Peyer's patch (tissue), 4 donors: ENCODE measurements around the gene AOPEP.

ENCODE experiments used
- POLR2A ChIP-seq, 2 donors: fragments of 450-650 bp; IDR thresholded peaks; one replicate each; pipeline ENCODE4 v1.5.1; 2017; ENCODE audit warnings: antibody characterized with exemption in 2 of 2, mild to moderate bottlenecking in 2 of 2, moderate library complexity in 2 of 2
- TF ChIP-seq, protein P1 (sequence below), 6 experiments: fragments of 450-650 bp in 4 of 6; fragments of 200-600 bp in 2 of 6; sonication (generic) in 1 of 6; IDR thresholded peaks; one replicate each; pipeline ENCODE4 v1.5.1; 2017 to 2019; ENCODE audit warnings: antibody characterized with exemption in 6 of 6, mild to moderate bottlenecking in 3 of 6, moderate library complexity in 1 of 6

DNA sequence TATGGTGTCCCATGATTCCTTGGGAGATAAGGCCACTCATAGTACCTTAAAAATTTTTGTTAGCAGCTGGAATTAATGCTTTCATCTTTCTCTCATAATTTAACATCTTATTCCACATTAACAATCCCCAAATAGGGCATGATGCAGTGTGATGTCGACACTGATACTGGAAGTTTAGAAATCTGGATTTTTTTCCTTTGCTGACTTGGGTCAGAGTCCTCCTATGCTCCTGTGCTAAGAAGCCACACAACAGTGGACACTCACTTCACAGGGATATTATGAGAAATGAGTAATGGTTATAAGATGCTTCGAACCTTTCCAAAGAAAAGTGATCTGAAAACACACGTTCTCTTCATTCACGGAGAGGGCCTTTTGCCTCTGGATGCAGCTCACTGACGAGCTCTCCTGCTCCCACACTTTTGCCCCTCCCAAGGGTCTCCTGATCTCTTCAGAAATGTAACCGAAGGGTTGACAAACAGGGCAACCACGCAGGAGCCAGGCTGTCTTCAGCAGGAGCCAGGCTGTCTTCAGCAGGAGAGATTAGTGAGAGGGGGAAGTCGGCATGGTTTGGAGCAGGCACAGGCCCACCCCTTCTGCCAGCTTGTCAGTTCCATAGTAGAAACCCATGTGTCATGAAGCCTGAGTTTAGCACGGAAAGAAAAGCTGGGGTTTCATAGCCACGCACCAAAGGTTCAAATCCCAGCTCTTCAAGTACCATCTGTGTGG lies 247.8 kb downstream of the AOPEP start:
- TF ChIP-seq, protein P1, sequence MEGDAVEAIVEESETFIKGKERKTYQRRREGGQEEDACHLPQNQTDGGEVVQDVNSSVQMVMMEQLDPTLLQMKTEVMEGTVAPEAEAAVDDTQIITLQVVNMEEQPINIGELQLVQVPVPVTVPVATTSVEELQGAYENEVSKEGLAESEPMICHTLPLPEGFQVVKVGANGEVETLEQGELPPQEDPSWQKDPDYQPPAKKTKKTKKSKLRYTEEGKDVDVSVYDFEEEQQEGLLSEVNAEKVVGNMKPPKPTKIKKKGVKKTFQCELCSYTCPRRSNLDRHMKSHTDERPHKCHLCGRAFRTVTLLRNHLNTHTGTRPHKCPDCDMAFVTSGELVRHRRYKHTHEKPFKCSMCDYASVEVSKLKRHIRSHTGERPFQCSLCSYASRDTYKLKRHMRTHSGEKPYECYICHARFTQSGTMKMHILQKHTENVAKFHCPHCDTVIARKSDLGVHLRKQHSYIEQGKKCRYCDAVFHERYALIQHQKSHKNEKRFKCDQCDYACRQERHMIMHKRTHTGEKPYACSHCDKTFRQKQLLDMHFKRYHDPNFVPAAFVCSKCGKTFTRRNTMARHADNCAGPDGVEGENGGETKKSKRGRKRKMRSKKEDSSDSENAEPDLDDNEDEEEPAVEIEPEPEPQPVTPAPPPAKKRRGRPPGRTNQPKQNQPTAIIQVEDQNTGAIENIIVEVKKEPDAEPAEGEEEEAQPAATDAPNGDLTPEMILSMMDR (IDR thresholded peaks at IDR 0.05), result no peak
- TF ChIP-seq POLR2A (IDR thresholded peaks at IDR 0.05), result no peak
